Measurements from ENCODE around the gene PGAM1. TPM values are rescaled to one million over a fixed set of nuclear protein-coding genes. Genes with fewer than 3 reads are reported as not detected.

PGAM1 gene
- total RNA-seq, 4 donors from 2014 or later: 94.5 to 216 (median 124) TPM

DNA sequence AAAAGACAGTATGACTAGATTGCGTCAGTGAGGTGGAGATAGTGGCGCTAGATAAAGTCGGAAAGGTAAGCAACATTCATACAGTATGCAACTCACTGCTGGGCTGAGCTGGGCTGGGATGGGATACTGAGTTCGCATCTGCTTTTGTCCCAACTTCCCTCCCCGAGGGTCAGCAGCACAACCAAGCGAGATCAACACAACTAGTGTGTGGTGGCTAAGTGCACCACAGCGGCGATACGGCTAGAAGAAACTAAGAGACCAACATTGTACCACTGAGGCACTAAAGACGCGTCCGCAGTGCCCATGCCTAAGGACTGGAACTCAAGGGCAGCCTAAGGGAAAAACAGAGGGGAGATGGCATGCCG, 19.3 kb downstream of the PGAM1 start:
- WGBS, 2 donors (ENCODE audit: low coverage in 1 of 2): 1 to 20% methylated on average over 1 to 13 of the region's 13 CpGs
- Histone ChIP-seq H3K4me3 (peak overlapping the region; percentile 59 to 93 (median 83)), H3K27me3 (no peaks in the 10 kb centered on the region), H3K36me3 (peaks cover 0 to 10% (median 4%) of the 10 kb centered on the region in 4 donors), H3K4me1 (peaks cover 10 to 30% (median 21%) of the 10 kb centered on the region in 4 donors), H3K27ac (peak overlapping the region; percentile 73 to 85 (median 82)), H3K9me3 (no peaks in the 10 kb centered on the region)
- intact Hi-C loops (cut with DNase I; ENCODE audit: low total_unique reads): no loop called here
- no peak for DNase-seq
- TF ChIP-seq CTCF (IDR thresholded peaks at IDR 0.05): no peak
- TF ChIP-seq POLR2A (IDR thresholded peaks at IDR 0.05): no peak
- TF ChIP-seq EP300 (IDR thresholded peaks at IDR 0.05; ENCODE audit: low read depth): no peak
- TF ChIP-seq POLR2AphosphoS5 (IDR thresholded peaks at IDR 0.05): no peak
- in situ Hi-C loops (cut with MboI; ENCODE audit: low pct_ligation_motif_present in 1 of 4, low pct_unique_long_range_greater_than_20kb in 1 of 4, low sequenced_read_pairs in 3 of 4): no loop called here

GRCh38 chr10:97445722-97446639, 20.0 kb downstream of the PGAM1 start, which contains the start of the genes EXOSC1 and ZDHHC16:
Gene EXOSC1 (minus strand): TSS chr10:97446006. CDS start chr10:97445985, 21 bp downstream.
Gene ZDHHC16 (plus strand): TSS chr10:97446175. CDS start chr10:97451676, 5,501 bp downstream.
- TF ChIP-seq POLR2A (IDR thresholded peaks at IDR 0.05) (peak; percentile 72), CTCF (IDR thresholded peaks at IDR 0.05) (no peak), POLR2AphosphoS5 (IDR thresholded peaks at IDR 0.05) (peak; percentile 74 to 87 (median 84)), EP300 (IDR thresholded peaks at IDR 0.05; ENCODE audit: low read depth) (no peak)
- Histone ChIP-seq H3K4me1 (peaks cover 10 to 30% (median 21%) of the 10 kb centered on the region in 4 donors), H3K9me3 (no peaks in the 10 kb centered on the region), H3K4me3 (peak within 1 kb of the TSS; percentile 59 to 93 (median 83)), H3K27me3 (no peaks in the 10 kb centered on the region), H3K27ac (peak within 1 kb of the TSS; percentile 73 to 85 (median 82)), H3K36me3 (peaks cover 0 to 3% (median 1%) of the 10 kb centered on the region in 4 donors)
- WGBS, 2 donors (ENCODE audit: low coverage in 1 of 2): 0% methylated on average over 42 of the region's 66 CpGs; no CpG with 5 or more reads in 1 of the 2 donors
- in situ Hi-C loops (cut with MboI; ENCODE audit: low pct_ligation_motif_present in 1 of 4, low pct_unique_long_range_greater_than_20kb in 1 of 4, low sequenced_read_pairs in 3 of 4): no loop called here
- peak; percentile 93 for DNase-seq
- intact Hi-C loops (cut with DNase I; ENCODE audit: low total_unique reads): no loop called here

GRCh38 chr10:97450828-97451227, 24.8 kb downstream of the PGAM1 start:
- Histone ChIP-seq H3K4me1 (peaks cover 0 to 20% (median 14%) of the 10 kb centered on the region in 4 donors), H3K9me3 (no peaks in the 10 kb centered on the region), H3K36me3 (peaks cover 0 to 3% (median 1%) of the 10 kb centered on the region in 4 donors), H3K27me3 (no peaks in the 10 kb centered on the region), H3K27ac (no peak overlapping the region), H3K4me3 (no peak overlapping the region)
- intact Hi-C loops (cut with DNase I; ENCODE audit: low total_unique reads): no loop called here
- DNase-seq: no peak
- no peak for TF ChIP-seq EP300 (IDR thresholded peaks at IDR 0.05; ENCODE audit: low read depth)
- no peak for TF ChIP-seq POLR2A (IDR thresholded peaks at IDR 0.05)
- no peak for TF ChIP-seq POLR2AphosphoS5 (IDR thresholded peaks at IDR 0.05)
- TF ChIP-seq CTCF (IDR thresholded peaks at IDR 0.05): no peak
- in situ Hi-C loops (cut with MboI; ENCODE audit: low pct_ligation_motif_present in 1 of 4, low pct_unique_long_range_greater_than_20kb in 1 of 4, low sequenced_read_pairs in 3 of 4): no loop called here
- WGBS, 2 donors (ENCODE audit: low coverage in 1 of 2): 79% methylated on average over 2 of the region's 2 CpGs; no CpG with 5 or more reads in 1 of the 2 donors

DNA sequence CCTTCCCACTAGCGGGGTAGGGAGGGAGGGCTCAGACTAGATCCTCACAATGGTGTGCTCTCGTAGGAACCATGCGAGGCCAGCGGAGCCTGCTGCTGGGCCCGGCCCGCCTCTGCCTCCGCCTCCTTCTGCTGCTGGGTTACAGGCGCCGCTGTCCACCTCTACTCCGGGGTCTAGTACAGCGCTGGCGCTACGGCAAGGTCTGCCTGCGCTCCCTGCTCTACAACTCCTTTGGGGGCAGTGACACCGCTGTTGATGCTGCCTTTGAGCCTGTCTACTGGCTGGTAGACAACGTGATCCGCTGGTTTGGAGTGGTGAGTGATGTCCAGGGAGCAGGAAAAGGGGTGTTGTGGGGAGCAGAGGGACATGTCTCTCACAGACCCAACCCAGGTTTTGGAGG, 25.6 kb downstream of the PGAM1 start:
- H3K36me3 ChIP-seq: peaks cover 0 to 7% (median 1%) of the 10 kb centered on the region in 4 donors
- H3K9me3 ChIP-seq: no peaks in the 10 kb centered on the region
- no peak overlapping the region for H3K27ac ChIP-seq
- H3K4me3 ChIP-seq: no peak overlapping the region
- 98% methylated on average over 11 of the region's 17 CpGs; no CpG with 5 or more reads in 1 of the 2 donors for WGBS, 2 donors (ENCODE audit: low coverage in 1 of 2)
- no peak for DNase-seq
- no peak for TF ChIP-seq EP300 (IDR thresholded peaks at IDR 0.05; ENCODE audit: low read depth)
- no peak for TF ChIP-seq CTCF (IDR thresholded peaks at IDR 0.05)
- no peak for TF ChIP-seq POLR2AphosphoS5 (IDR thresholded peaks at IDR 0.05)
- no peak for TF ChIP-seq POLR2A (IDR thresholded peaks at IDR 0.05)
- peaks cover 0 to 19% (median 12%) of the 10 kb centered on the region in 4 donors for H3K4me1 ChIP-seq
- no peaks in the 10 kb centered on the region for H3K27me3 ChIP-seq
- in situ Hi-C loops (cut with MboI; ENCODE audit: low pct_ligation_motif_present in 1 of 4, low pct_unique_long_range_greater_than_20kb in 1 of 4, low sequenced_read_pairs in 3 of 4): no loop called here
- intact Hi-C loops (cut with DNase I; ENCODE audit: low total_unique reads): no loop called here
